SK-N-SH (cell line): ENCODE data around the gene ZNF513. TPM values are rescaled to one million over a fixed set of nuclear protein-coding genes. Genes with fewer than 3 reads are reported as not detected.

Experiments used
- CTCF ChIA-PET: fragments of 300-600, 350-600 bp; formaldehyde crosslinking; extraction: SDS; loops from one replicate; lab custom pipeline; 2021; lab: Yijun Ruan, JAX
- POLR2A ChIA-PET: fragments of 350-600 bp; sonication (Branson Sonifier 250); formaldehyde crosslinking; extraction: SDS; loops from one replicate; lab custom pipeline; 2020; ENCODE audit warnings: antibody characterized with exemption, inconsistent platforms; lab: Yijun Ruan, JAX
- DNase-seq: peaks from one replicate; pipeline ENCODE4 v3.0.0; 2012
- H2AFZ ChIP-seq: fragments of 200-600 bp; sonication (generic); 2 replicates; pipeline ENCODE4 v1.8.1; 2016; ENCODE audit warnings: antibody characterized with exemption, mild to moderate bottlenecking, low read depth
- H3F3A ChIP-seq: fragments of 200-600 bp; sonication (generic); replicated peaks from 2 replicates; pipeline ENCODE3; 2016; ENCODE audit warnings: antibody characterized with exemption, mild to moderate bottlenecking; ENCODE audit not compliant: insufficient read depth
- H3K27ac ChIP-seq, 2 experiments: fragments of 200-500 bp in 1 of 2; fragments of 200-600 bp in 1 of 2; sonication (Bioruptor generic) in 1 of 2; sonication (generic), shearing (Covaris generic) in 1 of 2; 2 replicates each; pipeline versions ENCODE4 v1.5.1 to v1.6.1; 2014 to 2016; ENCODE audit warnings: low read depth in 2 of 2, inconsistent platforms in 1 of 2, low read length in 1 of 2, mild to moderate bottlenecking in 1 of 2, mixed read lengths in 1 of 2
- H3K27me3 ChIP-seq: fragments of 200-600 bp; sonication (generic), shearing (Covaris generic); 2 replicates; pipeline ENCODE4 v1.6.1; 2016; ENCODE audit warnings: mixed run types; ENCODE audit not compliant: insufficient read depth
- H3K36me3 ChIP-seq, 2 experiments: fragments of 200-500 bp in 1 of 2; fragments of 200-600 bp in 1 of 2; sonication (Bioruptor generic) in 1 of 2; sonication (generic) in 1 of 2; replicated peaks in 1 of 2; 2 replicates each; pipeline versions ENCODE3 to v1.5.1; 2014 to 2016; ENCODE audit warnings: low read length in 1 of 2, mild to moderate bottlenecking in 1 of 2; ENCODE audit not compliant: insufficient read depth in 2 of 2, control insufficient read depth in 1 of 2
- H3K4me1 ChIP-seq, 2 experiments: fragments of 200-500 bp in 1 of 2; fragments of 200-600 bp in 1 of 2; sonication (Bioruptor generic) in 1 of 2; sonication (generic), shearing (Covaris generic) in 1 of 2; 2 replicates each; pipeline versions ENCODE4 v1.5.1 to v1.6.1; 2014 to 2016; ENCODE audit warnings: low read depth in 1 of 2, low read length in 1 of 2, mixed run types in 1 of 2; ENCODE audit not compliant: insufficient read depth in 2 of 2, control insufficient read depth in 1 of 2
- H3K4me2 ChIP-seq: fragments of 200-600 bp; sonication (generic), shearing (Covaris generic); 2 replicates; pipeline ENCODE4 v1.6.1; 2017; ENCODE audit warnings: mixed run types
- H3K4me3 ChIP-seq, 2 experiments: fragments of 200-500 bp in 1 of 2; fragments of 200-600 bp in 1 of 2; sonication (Bioruptor generic) in 1 of 2; sonication (generic), shearing (Covaris generic) in 1 of 2; 2 replicates each; pipeline versions ENCODE4 v1.5.1 to v1.8.1; 2014 to 2016; ENCODE audit warnings: low read depth in 2 of 2, inconsistent platforms in 1 of 2, low read length in 1 of 2, mild to moderate bottlenecking in 1 of 2, mixed read lengths in 1 of 2, moderate library complexity in 1 of 2
- H3K79me2 ChIP-seq: fragments of 200-600 bp; sonication (generic); 2 replicates; pipeline ENCODE4 v1.8.1; 2017; ENCODE audit warnings: mild to moderate bottlenecking; ENCODE audit not compliant: insufficient read depth
- H3K9ac ChIP-seq: fragments of 200-600 bp; sonication (generic); 2 replicates; pipeline ENCODE4 v1.6.1; 2017; ENCODE audit warnings: mixed run types
- H3K9me2 ChIP-seq: fragments of 200-600 bp; sonication (generic); 2 replicates; pipeline ENCODE4 v1.6.1; 2017; ENCODE audit warnings: mixed run types
- H3K9me3 ChIP-seq: fragments of 200-600 bp; sonication (generic); 2 replicates; pipeline ENCODE4 v1.6.1; 2017; ENCODE audit warnings: mixed run types, mild to moderate bottlenecking, moderate library complexity
- H4K20me1 ChIP-seq: fragments of 200-600 bp; sonication (generic); 2 replicates; pipeline ENCODE4 v1.6.1; 2017; ENCODE audit warnings: mild to moderate bottlenecking, mixed run types; ENCODE audit not compliant: insufficient read depth
- CHD2 ChIP-seq: fragments of 150-350 bp; IDR thresholded peaks from 2 replicates; pipeline ENCODE4 v1.6.1; 2018; ENCODE audit warnings: low read length; ENCODE audit not compliant: partially characterized antibody
- ELF1 ChIP-seq: IDR thresholded peaks from 2 replicates; pipeline ENCODE4 v1.4.0; 2012
- FOSL2 ChIP-seq: IDR thresholded peaks from 2 replicates; pipeline ENCODE4 v1.4.0; 2012; ENCODE audit warnings: low read depth, mild to moderate bottlenecking, moderate library complexity, borderline replicate concordance
- GABPA ChIP-seq: IDR thresholded peaks from 2 replicates; pipeline ENCODE4 v1.4.0; 2012; ENCODE audit warnings: low read depth, mild to moderate bottlenecking
- NFIC ChIP-seq: IDR thresholded peaks from 2 replicates; pipeline ENCODE4 v1.4.0; 2012; ENCODE audit warnings: borderline replicate concordance
- NRF1 ChIP-seq: IDR thresholded peaks from 2 replicates; pipeline ENCODE4 v1.6.1; 2012; ENCODE audit warnings: low read depth, mild to moderate bottlenecking, low read length
- POLR2AphosphoS5 ChIP-seq: IDR thresholded peaks from 2 replicates; pipeline ENCODE4 v1.6.1; 2012; ENCODE audit warnings: low read depth, low read length
- RAD21 ChIP-seq: IDR thresholded peaks from 2 replicates; pipeline ENCODE4 v1.6.1; 2012; ENCODE audit warnings: mild to moderate bottlenecking, low read length
- RCOR1 ChIP-seq: fragments of 150-350 bp; IDR thresholded peaks from 2 replicates; pipeline ENCODE4 v1.6.1; 2017; ENCODE audit warnings: antibody characterized with exemption, low read length
- RFX5 ChIP-seq: IDR thresholded peaks from 2 replicates; pipeline ENCODE4 v1.6.1; 2012; ENCODE audit warnings: mild to moderate bottlenecking, improper control_type of control experiment, low read length
- RXRA ChIP-seq: IDR thresholded peaks from 2 replicates; pipeline ENCODE4 v1.4.0; 2012; ENCODE audit warnings: low read depth, mild to moderate bottlenecking, borderline replicate concordance
- WGBS: methylation state at CpG from one replicate; pipeline ENCODE4 v1.1.6; 2017; ENCODE audit warnings: low lambda C conversion rate; 5-methylcytosine and 5-hydroxymethylcytosine counted together
- polyA plus RNA-seq, 3 experiments: library from polyadenylated mRNA; depleted of rRNA; stranded (reverse); fragments of >200 nt; gene quantifications; 2 replicates each; pipeline ENCODE4 v1.2.3, GENCODE V29; 2012
- TF ChIP-seq, protein P1 (sequence below): IDR thresholded peaks from 2 replicates; pipeline ENCODE4 v1.6.1; 2012; ENCODE audit warnings: mild to moderate bottlenecking, low read depth, low read length, moderate library complexity
- TF ChIP-seq, protein P2 (sequence below): IDR thresholded peaks from 2 replicates; pipeline ENCODE4 v1.4.0; 2012; ENCODE audit warnings: low read depth, borderline replicate concordance
- TF ChIP-seq, protein P3 (sequence below): fragments of 150-350 bp; IDR thresholded peaks from 2 replicates; pipeline ENCODE4 v1.6.1; 2016; ENCODE audit warnings: mild to moderate bottlenecking, low read depth, low read length
- TF ChIP-seq, protein P4 (sequence below): IDR thresholded peaks from 2 replicates; pipeline ENCODE4 v1.4.0; 2012; ENCODE audit warnings: low read depth
- TF ChIP-seq, protein P5 (sequence below): fragments of 200-600 bp; sonication (generic); IDR thresholded peaks from 2 replicates; pipeline ENCODE4 v1.6.1; 2017; ENCODE audit warnings: antibody characterized with exemption, mild to moderate bottlenecking, moderate library complexity
- TF ChIP-seq, protein P6 (sequence below): IDR thresholded peaks from 2 replicates; pipeline ENCODE4; 2012

ZNF513 gene
- polyA plus RNA-seq, 1 of the 3 experiments (the other 2 are of a cell fraction): 53.8 TPM

DNA sequence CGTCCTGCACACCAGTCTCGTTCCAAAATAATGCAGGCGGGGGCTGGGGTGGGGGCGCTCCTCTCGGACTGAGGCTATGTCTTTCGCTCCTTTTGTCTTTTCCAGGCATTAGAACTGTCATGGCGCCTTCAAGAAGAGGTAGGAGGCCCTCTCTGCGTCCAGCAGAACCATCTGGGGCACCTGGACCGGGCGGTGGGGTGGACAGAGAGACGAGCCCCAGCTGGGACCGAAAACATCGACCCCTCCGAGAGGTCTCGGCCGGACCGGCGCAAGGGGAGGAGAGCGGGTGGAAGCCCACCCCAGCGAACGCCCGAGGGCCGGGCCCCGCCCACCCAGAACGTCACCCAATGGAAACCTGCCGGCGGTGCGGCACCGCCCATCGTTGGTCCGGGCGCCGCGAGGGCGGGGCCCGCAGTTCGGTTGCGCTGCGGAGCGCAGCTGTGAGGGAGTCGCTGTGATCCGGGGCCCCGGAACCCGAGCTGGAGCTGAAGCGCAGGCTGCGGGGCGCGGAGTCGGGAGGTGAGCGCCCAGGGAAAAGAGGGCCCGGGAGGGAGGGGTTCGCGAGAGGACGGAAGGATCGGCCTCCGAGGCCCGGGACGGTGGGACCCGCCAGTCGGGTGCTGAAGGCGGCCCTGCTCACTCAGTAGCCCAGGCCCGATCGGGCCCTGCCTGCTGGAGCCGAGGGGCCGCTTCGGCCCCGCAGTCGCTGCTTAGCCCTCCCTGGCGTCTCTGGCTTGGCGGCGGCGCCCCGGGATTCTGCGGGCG, 47.9 kb upstream of the ZNF513 start, which contains the start of gene NRBP1 (continued):
- TF ChIP-seq, protein P1, sequence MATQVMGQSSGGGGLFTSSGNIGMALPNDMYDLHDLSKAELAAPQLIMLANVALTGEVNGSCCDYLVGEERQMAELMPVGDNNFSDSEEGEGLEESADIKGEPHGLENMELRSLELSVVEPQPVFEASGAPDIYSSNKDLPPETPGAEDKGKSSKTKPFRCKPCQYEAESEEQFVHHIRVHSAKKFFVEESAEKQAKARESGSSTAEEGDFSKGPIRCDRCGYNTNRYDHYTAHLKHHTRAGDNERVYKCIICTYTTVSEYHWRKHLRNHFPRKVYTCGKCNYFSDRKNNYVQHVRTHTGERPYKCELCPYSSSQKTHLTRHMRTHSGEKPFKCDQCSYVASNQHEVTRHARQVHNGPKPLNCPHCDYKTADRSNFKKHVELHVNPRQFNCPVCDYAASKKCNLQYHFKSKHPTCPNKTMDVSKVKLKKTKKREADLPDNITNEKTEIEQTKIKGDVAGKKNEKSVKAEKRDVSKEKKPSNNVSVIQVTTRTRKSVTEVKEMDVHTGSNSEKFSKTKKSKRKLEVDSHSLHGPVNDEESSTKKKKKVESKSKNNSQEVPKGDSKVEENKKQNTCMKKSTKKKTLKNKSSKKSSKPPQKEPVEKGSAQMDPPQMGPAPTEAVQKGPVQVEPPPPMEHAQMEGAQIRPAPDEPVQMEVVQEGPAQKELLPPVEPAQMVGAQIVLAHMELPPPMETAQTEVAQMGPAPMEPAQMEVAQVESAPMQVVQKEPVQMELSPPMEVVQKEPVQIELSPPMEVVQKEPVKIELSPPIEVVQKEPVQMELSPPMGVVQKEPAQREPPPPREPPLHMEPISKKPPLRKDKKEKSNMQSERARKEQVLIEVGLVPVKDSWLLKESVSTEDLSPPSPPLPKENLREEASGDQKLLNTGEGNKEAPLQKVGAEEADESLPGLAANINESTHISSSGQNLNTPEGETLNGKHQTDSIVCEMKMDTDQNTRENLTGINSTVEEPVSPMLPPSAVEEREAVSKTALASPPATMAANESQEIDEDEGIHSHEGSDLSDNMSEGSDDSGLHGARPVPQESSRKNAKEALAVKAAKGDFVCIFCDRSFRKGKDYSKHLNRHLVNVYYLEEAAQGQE: no peak
- TF ChIP-seq, protein P2, sequence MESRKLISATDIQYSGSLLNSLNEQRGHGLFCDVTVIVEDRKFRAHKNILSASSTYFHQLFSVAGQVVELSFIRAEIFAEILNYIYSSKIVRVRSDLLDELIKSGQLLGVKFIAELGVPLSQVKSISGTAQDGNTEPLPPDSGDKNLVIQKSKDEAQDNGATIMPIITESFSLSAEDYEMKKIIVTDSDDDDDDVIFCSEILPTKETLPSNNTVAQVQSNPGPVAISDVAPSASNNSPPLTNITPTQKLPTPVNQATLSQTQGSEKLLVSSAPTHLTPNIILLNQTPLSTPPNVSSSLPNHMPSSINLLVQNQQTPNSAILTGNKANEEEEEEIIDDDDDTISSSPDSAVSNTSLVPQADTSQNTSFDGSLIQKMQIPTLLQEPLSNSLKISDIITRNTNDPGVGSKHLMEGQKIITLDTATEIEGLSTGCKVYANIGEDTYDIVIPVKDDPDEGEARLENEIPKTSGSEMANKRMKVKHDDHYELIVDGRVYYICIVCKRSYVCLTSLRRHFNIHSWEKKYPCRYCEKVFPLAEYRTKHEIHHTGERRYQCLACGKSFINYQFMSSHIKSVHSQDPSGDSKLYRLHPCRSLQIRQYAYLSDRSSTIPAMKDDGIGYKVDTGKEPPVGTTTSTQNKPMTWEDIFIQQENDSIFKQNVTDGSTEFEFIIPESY: no peak; the same call in 1 of the 2 replicates
- TF ChIP-seq GABPA (peak; percentile 28), NRF1 (peak; percentile 58), FOSL2 (no peak), POLR2AphosphoS5 (peak; percentile 98)

DNA sequence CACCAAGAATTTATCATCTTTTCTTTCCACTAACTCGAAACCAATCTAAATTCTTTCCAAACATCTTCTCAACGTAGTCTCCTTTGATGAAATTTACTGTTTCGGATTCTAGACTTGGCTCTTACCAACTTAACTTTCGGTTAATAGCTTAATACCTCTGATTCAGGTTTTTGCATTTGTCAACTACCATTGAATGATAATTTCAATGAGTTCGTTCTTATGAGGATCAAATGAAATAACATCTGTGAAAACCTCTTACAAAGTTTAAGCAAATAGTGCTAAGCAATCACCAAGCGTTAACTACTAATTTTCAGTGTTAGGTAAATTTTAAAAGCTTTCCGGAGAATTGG, 47.3 kb upstream of the ZNF513 start:
- Histone ChIP-seq H3K4me1 (peaks cover 6 to 10% of the 10 kb centered on the region in 2 experiments; a peak in 3 of 4 replicates), H3K27me3 (no peaks in the 10 kb centered on the region), H3K79me2 (peaks cover 39% of the 10 kb centered on the region), H3K9ac (peak overlapping the region; percentile 98), H3K9me2 (no peaks in the 10 kb centered on the region), H4K20me1 (peaks cover 38% of the 10 kb centered on the region), H3K4me2 (peak overlapping the region; percentile 84), H3K9me3 (no peaks in the 10 kb centered on the region), H3F3A (peaks cover 17% of the 10 kb centered on the region), H2AFZ (peak overlapping the region; percentile 92), H3K4me3 (peak overlapping the region; percentile 74 to 92), H3K36me3 (peaks cover 0 to 12% of the 10 kb centered on the region in 2 experiments), H3K27ac (peak overlapping the region; percentile 92 to 93)
- WGBS: 10% methylated on average over 7 of the region's 7 CpGs
- POLR2A ChIA-PET: interaction anchor here (0.5 to 4.3 kb wide), 11 partner anchors 10 to 236 kb away, joined by 4 to 66 read pairs (median 7); partner anchors contain the start of genes CCDC121, EIF2B4, GPN1 and GTF3C2
- DNase-seq: no peak
- CTCF ChIA-PET: interaction anchor here (0.7 to 7.0 kb wide), 8 partner anchors 12 to 255 kb away, joined by 3 to 94 read pairs (median 7); partner anchors contain the start of gene PPM1G
- TF ChIP-seq NFIC: no peak
- TF ChIP-seq, protein P2: no peak
- TF ChIP-seq, protein P3, sequence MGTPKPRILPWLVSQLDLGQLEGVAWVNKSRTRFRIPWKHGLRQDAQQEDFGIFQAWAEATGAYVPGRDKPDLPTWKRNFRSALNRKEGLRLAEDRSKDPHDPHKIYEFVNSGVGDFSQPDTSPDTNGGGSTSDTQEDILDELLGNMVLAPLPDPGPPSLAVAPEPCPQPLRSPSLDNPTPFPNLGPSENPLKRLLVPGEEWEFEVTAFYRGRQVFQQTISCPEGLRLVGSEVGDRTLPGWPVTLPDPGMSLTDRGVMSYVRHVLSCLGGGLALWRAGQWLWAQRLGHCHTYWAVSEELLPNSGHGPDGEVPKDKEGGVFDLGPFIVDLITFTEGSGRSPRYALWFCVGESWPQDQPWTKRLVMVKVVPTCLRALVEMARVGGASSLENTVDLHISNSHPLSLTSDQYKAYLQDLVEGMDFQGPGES: no peak
- TF ChIP-seq GABPA: no peak
- TF ChIP-seq RFX5: no peak
- TF ChIP-seq, protein P4, sequence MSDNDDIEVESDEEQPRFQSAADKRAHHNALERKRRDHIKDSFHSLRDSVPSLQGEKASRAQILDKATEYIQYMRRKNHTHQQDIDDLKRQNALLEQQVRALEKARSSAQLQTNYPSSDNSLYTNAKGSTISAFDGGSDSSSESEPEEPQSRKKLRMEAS: no peak
- no peak for TF ChIP-seq RCOR1
- TF ChIP-seq, protein P5, sequence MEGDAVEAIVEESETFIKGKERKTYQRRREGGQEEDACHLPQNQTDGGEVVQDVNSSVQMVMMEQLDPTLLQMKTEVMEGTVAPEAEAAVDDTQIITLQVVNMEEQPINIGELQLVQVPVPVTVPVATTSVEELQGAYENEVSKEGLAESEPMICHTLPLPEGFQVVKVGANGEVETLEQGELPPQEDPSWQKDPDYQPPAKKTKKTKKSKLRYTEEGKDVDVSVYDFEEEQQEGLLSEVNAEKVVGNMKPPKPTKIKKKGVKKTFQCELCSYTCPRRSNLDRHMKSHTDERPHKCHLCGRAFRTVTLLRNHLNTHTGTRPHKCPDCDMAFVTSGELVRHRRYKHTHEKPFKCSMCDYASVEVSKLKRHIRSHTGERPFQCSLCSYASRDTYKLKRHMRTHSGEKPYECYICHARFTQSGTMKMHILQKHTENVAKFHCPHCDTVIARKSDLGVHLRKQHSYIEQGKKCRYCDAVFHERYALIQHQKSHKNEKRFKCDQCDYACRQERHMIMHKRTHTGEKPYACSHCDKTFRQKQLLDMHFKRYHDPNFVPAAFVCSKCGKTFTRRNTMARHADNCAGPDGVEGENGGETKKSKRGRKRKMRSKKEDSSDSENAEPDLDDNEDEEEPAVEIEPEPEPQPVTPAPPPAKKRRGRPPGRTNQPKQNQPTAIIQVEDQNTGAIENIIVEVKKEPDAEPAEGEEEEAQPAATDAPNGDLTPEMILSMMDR: no peak
- TF ChIP-seq RAD21: no peak
- no peak for TF ChIP-seq CHD2
- no peak for TF ChIP-seq ELF1
- TF ChIP-seq, protein P6, sequence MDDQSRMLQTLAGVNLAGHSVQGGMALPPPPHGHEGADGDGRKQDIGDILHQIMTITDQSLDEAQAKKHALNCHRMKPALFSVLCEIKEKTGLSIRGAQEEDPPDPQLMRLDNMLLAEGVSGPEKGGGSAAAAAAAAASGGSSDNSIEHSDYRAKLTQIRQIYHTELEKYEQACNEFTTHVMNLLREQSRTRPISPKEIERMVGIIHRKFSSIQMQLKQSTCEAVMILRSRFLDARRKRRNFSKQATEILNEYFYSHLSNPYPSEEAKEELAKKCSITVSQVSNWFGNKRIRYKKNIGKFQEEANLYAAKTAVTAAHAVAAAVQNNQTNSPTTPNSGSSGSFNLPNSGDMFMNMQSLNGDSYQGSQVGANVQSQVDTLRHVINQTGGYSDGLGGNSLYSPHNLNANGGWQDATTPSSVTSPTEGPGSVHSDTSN: no peak
- TF ChIP-seq RXRA: no peak
- no peak for TF ChIP-seq POLR2AphosphoS5
